ENCODE results near the gene GPR162.

Gene GPR162

DNA sequence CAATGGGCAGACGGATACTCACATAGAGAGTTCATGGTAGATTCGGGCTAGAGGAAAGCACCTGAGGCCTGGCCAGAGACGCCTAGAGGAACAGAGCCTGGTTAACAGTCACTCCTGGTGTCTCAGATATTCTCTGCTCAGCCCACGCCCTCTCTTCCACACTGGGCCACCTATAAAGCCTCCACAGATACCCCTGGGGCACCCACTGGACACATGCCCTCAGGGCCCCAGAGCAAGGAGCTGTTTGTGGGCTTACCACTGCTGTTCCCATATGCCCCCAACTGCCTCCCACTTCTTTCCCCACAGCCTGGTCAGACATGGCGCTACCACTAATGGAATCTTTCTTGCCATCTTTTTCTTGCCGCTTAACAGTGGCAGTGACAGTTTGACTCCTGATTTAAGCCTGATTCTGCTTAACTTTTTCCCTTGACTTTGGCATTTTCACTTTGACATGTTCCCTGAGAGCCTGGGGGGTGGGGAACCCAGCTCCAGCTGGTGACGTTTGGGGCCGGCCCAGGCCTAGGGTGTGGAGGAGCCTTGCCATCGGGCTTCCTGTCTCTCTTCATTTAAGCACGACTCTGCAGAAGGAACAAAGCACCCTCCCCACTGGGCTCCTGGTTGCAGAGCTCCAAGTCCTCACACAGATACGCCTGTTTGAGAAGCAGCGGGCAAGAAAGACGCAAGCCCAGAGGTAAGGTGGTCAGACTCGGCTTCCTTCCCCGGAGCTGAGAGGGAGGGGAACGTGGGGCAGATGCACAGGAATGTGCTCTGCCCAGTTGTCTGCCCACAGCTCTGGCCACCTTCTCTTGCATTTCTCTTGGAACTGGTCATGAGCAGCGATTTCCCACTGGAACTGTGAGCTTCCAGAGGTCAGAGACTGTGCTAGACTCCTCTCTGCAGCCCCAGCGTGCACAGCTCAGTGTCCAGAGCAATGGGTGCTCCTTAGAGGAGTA, 32.4 kb upstream of the GPR162 start, which contains the start of gene CD4:
CD4 (plus strand) TSS at position 557 of the 953 bp plus-strand sequence. CDS start 10,611 bp downstream, outside the sequence.
- FAIRE-seq = no peak

DNA sequence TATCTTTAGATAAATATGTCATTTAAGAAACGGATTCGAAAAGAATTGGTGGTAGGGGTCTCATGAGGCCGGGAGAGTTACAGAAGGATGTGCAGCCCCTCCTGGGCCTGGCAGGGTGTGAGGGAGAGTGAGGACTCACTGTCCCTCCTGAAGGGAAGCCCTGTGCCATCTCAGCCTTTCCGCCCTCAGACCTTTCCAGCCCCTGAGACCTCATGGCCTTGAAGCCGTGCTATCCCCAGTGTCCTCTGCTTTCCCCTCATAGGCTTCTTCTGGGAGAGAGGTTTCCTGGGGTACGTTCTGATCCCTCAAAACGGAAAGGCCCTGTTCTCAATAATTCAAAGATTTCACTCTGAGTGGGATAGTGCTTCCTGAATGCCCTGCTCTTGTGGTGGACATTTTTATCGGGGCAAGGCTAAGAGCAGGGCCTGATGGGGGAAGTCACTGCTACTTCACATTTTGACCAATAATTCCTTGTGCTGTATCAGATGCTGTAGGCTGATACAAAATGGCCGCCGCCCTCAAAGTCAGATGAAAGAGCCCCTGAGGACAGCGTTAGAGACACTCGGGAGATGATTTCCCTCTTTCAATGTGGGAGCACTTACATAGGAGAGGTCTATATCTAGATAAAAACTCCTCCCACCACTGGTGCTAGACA, 31.0 kb upstream of the GPR162 start:
- FAIRE-seq = no peak

DNA sequence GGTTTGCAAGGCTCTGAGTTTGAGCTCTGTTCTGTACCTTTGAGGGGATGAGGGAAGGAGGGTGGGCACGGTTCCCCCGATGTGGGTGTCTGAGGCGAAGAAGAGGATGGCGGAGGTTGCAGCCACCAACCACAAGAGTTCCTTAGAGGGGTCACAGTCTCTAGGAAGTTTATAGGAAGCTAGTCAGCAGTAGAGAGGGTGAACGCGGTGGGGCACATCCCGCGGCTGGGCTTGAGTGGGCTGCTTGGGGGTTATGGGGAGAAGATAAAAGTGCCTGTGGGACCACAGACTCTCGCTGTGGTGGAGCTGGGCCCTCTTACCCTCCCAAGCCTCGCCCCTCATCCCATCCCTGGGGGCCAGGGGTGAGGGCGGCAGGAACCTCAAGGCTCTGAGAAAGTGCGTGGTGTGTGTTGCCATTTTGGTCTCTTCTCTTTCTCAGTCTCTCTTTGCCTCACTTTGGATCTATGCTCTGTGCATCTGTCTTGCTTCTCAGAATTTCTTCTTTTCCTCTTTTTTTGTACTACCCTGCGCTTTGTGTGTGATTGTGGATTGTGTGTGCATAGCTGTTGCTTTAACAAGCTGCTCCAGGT, 29.6 kb upstream of the GPR162 start:
- no peak for FAIRE-seq

DNA sequence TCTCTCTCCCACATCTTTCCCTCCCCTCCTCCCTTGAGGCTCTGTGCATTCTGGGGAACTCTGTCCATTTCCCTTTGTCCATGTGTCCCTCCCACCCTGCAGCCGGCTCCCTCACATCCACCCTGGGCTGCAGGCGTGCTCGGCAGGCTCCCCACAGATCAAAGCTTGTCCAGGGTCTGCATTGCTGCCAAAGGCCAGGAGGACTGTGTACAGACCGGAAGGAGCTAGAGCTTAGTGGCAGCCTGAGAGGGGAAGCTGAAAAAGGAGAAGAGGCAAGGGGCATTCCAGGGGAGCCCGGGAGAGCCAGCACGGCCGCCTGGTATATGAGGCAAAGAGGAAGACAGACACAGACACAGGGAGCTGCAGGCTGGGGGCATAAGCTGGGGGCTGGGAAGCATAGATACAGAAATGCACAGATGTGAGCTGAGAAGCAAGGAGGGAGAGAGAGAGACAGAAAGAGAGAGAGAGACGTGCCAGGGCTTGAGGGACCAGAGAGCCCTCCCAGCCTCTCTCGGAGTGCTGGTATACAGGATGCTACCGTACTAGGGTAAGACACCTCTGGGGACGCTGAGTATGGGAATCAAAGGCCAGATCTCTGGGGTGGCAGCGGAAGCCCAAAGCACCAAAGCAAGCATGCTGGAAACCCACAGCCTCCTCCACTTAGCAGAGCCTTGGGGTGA, 29.0 kb upstream of the GPR162 start:
- FAIRE-seq = no peak

DNA sequence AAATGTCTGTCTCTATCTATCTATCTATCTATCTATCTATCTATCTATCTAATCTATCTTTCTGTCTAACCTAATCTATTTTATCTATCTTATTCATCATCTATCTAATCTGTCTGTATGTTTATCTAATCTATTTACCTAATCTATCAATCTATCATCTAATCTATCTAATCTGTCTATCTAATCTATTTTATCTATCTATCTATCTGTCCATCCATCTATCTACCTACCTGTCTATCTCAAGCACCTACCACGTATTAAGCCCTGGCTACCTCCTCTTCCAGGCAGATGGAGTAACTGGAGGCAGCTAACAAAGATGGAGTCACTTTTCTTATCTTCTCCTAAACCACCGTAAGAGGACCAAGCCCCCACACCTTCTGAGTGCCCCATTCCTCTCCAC, 26.5 kb upstream of the GPR162 start:
- no peak for FAIRE-seq

DNA sequence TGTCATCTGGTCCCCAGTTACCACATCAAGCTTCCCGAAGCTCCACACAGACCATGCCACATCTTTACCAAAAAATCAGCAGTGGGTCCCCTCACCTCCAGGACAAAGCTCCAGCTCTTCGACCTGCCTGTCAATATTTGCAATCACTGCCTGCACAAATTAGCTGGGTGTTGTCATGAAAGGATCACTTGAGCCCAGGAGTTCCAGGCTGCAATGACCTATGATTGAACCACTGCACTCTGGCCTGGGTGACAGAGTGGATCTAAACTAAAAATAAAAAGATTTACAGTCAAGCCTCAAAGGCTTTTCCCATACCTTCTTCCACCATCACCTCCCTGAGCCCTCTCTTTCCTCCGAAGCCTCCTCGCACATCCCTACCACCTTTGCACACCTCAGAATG, 25.0 kb upstream of the GPR162 start:
- no peak for FAIRE-seq

DNA sequence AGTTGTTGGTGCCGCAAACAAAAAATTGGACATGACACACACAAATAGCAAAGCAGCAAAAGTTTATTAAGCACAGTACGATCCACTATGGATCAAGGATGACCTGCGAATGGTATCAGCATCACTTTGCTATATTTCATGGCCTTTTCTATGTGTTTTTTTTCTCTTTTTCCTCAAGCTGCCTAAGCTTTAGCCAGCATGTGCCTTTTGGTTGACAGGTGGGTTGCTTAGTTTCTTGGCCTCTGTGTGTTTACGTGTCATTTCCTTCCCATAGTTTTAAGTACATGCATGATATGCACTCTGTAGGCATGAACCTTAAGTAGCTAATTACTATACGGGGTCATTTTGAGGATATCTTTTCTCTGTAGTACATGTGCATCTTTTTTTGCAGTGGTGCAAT, 22.5 kb upstream of the GPR162 start:
- FAIRE-seq = no peak

DNA sequence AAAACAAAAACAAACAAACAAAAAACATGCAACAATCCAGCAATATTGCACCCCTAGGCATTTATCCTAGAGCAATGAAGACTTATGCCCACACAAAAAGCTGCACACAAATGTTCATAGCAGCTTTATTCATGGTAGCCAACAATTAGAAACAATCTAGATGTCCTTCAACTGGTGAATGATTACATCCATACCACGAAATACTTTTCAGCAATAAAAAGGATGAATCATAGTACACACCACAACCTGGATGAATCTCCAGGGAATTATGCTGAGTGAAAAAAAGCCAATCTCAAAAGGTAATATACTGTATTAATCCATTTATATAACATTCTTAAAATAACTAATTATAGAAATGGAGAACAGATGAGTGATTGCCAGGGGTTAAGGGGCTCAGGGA, 14.5 kb upstream of the GPR162 start:
- no peak for FAIRE-seq

DNA sequence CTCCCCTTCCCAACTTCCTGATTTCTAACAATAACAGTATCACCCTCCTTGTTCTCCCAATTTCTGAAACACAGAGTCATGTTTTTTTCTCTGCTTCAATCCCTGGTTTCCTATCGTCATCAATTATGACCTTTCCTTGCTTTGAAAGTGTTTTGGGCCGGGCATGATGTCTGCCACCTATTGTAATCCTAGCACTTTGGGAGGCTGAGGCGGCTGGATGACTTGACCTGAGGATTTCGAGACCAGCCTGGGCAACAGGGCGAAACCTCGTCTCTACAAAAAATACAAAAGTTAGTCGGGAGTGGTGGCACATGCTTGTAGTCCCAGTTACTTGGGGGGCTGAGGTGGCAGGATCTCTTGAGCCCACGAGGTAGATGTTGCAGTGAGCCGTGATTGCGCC, 12.6 kb upstream of the GPR162 start:
- no peak for FAIRE-seq

DNA sequence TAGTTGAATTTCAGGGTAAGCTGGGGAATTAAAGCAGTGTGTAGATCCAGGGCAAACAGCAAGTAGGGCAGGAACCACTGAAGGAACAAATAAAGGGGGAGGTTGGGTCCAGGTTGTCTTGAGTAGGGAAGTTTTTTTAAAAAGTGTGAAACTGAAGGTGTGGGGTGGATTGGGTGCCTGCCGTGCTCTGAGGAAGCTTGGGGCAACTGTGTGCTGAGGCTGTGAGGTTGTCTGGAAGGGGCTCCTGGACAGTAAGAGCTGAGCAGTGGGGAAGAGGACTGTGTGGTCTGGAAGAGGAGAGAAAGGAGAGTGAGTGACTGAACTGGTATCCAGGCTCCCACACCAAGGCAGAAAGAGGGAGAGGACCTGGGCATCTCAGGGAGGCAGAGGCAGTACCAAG, 10.9 kb upstream of the GPR162 start:
- no peak for FAIRE-seq

DNA sequence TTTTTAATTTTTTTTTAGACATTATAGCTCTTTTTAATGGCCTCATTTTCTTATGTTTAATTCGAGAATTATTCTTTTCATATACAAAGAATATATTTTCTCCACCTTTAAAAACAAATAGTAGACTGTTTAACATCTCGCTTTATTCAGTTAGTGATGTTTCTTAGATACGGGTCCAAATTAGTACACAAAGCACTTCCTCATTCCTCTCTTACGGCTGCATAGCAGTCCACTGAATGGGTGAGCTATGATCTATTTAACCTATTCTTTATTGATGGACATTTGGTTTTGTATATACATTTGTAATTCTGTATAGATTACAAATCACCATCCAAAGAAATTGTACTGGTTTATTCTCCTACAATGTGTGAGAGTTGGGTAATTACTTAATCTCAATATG, 8.3 kb upstream of the GPR162 start:
- no peak for FAIRE-seq

DNA sequence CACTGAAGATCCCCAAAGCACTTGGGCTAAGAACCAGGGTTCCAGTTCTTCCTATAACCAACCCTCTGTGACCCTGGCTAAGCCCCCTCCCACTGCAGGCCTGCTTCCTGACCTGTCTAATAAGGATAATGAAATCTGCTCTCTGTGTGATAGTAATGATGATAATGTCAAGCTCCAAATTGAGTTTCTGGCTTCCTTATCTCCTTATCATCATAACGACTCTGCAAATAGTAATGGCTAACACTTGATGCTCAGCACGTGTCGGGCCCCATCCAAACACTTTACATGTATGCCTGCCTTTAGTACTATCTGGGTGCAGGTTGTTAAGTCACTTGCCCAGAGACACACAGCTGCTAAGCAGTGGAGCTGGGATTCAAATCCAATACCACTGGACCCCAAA, 5.0 kb upstream of the GPR162 start:
- no peak for FAIRE-seq

DNA sequence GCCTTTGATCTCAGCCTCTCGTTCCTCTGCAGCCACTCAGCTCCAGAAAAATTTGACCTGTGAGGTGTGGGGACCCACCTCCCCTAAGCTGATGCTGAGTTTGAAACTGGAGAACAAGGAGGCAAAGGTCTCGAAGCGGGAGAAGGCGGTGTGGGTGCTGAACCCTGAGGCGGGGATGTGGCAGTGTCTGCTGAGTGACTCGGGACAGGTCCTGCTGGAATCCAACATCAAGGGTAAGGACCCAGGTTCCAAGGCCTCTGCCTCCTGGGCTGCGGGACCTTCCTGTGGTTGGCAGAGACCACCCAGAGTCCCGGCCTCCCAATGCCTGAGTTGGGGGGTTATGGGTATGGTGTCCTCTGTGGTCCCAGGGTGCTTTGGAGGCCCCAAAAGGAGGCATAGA, 4.5 kb upstream of the GPR162 start:
- no peak for FAIRE-seq

DNA sequence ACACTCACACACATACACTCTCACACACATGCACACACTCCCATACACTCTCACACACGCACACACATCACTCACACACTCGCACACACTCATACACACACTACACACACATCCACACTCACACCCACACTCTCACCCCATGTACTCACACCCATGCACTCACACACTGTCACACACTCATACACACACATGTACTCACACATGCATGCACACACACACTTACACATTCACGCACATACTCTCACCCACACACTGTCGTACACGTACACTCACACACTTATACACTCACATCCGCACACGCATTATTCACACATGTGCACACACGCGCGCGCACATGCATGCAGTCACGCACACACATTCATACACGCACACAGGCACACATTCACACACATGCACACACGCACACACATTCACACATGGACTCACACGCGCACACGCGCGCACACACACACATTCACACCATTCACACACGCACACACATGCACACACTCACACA, 3.9 kb upstream of the GPR162 start:
- FAIRE-seq = no peak

DNA sequence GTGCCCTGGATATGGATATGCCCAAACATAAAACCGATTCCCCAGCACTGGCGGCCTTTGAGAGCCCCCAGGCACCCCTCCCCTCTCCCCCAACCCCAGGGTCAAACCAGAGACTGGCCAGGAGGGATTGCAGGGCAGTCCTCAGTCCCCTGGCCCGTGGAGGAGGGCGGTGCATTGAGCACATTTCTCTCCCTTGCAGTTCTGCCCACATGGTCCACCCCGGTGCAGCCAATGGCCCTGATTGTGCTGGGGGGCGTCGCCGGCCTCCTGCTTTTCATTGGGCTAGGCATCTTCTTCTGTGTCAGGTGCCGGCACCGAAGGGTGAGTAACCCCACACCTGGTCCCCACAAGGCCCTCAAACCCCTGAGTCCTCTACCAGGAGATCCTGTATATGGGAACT, 3.4 kb upstream of the GPR162 start:
- no peak for FAIRE-seq

DNA sequence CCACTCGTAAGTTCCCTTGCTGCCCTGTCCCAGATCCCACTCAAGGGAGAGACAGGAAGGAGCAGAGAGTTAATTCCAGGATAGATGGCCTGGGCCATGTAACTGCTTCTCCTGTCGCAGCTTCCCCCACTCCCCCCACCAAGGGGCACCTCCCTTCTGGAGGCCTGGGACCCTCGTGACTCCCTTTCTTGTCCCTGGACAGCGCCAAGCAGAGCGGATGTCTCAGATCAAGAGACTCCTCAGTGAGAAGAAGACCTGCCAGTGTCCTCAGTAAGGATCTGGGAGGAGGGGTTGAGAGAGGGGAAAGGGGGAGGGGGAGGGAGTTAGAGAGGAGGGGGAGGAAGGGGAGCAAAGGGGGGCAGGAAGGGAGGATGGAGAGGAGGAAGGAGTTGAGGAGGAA, 3.0 kb upstream of the GPR162 start:
- no peak for FAIRE-seq

DNA sequence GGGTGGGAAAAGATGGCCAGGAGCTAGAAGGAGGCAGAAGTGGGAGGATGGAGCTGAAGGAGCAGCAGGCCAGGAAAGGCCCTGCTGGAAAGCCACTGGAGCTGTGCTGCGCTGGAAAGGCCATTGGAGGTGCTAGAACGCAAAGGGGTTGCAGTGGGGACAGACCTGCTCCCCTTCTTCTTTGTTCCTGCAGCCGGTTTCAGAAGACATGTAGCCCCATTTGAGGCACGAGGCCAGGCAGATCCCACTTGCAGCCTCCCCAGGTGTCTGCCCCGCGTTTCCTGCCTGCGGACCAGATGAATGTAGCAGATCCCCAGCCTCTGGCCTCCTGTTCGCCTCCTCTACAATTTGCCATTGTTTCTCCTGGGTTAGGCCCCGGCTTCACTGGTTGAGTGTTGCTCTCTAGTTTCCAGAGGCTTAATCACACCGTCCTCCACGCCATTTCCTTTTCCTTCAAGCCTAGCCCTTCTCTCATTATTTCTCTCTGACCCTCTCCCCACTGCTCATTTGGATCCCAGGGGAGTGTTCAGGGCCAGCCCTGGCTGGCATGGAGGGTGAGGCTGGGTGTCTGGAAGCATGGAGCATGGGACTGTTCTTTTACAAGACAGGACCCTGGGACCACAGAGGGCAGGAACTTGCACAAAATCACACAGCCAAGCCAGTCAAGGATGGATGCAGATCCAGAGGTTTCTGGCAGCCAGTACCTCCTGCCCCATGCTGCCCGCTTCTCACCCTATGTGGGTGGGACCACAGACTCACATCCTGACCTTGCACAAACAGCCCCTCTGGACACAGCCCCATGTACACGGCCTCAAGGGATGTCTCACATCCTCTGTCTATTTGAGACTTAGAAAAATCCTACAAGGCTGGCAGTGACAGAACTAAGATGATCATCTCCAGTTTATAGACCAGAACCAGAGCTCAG, 2.3 kb upstream of the GPR162 start:
- FAIRE-seq = no peak

DNA sequence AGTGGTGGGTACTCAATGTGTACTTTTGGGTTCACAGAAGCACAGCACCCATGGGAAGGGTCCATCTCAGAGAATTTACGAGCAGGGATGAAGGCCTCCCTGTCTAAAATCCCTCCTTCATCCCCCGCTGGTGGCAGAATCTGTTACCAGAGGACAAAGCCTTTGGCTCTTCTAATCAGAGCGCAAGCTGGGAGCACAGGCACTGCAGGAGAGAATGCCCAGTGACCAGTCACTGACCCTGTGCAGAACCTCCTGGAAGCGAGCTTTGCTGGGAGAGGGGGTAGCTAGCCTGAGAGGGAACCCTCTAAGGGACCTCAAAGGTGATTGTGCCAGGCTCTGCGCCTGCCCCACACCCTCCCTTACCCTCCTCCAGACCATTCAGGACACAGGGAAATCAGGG, 1.5 kb upstream of the GPR162 start:
- no peak for FAIRE-seq

DNA sequence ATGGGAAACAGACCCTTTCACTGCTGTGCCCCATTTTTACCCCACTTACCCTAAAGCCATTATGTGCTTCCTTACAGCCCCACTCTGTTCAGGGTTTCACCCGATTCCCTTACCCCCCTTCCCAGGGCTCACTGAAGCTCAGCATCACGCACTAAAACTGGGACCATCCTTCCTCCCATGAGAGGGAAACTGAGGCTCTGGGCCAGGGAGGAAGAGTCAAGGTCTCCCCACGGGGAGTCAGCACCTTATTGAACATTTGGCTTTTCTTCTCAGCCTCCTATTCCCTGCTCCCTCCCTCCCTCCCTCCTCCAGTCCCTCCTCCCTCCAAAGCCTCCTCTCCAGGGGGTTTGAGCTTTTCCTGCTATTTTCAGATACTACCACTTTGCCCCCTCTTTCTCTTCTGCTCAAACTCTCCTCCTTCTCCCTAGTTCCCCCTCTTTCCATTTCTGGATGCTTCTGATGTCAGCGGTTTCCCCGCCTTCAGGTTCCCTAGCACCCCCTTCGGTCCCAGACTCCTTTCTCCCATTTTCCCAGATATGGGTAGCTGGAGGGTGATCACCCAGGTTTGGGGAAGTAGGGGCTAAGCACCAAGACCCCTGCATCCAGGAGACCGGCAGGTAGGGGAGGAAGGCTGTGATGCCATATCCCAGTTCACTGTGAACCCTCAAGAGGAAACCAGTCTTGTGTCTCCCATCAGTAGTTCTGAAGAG, 960 bp downstream of the GPR162 start:
- FAIRE-seq = no peak

DNA sequence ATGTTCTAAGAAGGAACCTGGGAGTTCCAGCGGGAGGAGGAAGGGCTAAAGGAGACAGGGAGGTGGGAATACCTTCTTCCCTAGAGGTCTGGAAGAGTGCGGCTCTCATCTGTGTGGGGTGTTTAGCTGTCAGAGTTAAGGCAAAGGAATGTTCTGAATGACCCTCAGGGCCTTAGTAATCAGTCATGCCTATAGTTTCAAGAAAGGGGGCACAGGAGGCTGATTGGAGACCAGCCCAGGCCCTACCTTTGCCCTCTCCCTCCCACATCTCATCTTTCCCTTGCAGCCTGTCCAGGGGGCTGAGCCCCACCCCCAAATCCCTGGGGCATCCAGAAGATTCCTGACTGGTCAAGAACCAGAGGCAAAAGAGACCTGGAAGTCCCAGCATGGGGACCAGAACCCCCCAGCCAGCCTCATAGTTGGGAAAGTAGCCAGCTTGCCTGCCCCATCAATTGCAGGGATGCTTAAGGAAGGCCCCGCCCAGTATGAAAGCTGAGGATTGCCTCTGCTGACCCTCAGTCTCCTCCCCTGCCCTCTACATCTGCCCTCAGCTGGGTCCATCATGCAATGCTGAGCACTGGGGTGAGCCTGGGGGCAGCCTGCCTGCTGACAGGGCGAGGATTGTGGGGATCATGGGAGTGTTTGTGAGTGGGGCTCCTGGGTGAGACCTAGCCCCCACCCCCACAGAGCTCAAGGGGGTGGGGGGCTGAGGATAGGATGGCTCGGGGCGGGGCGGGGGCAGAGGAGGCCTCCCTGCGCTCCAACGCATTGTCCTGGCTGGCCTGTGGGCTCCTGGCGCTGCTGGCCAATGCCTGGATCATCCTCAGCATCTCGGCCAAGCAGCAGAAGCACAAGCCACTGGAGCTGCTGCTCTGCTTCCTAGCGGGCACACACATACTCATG, 1.8 kb downstream of the GPR162 start:
- FAIRE-seq = no peak
